Activated CD4-positive, alpha-beta T cell treated with anti-CD3 and anti-CD28 coated beads, Interleukin-2, amount 10 ng/mL, durations not matched to agents 24 days and 14 days (primary cell): ENCODE data around the gene FOSL1. TPM values are rescaled to one million over a fixed set of nuclear protein-coding genes. Genes with fewer than 3 reads are reported as not detected.
A peak's percentile ranks its signal among the peaks of the same experiment; 100 is the strongest.

Source experiments
- DNase-seq: peaks from one replicate; pipeline ENCODE4 v3.0.0; 2022
- H3K27ac Mint-ChIP-seq: one replicate; pipeline ENCODE4 v1.8.0; 2022; ENCODE audit warnings: mild to moderate bottlenecking, mixed read lengths
- H3K27me3 Mint-ChIP-seq: one replicate; pipeline ENCODE4 v1.8.0; 2022; ENCODE audit warnings: mixed read lengths
- H3K36me3 Mint-ChIP-seq: one replicate; pipeline ENCODE4 v1.8.0; 2022; ENCODE audit warnings: low read depth, mild to moderate bottlenecking, mixed read lengths
- H3K4me1 Mint-ChIP-seq: one replicate; pipeline ENCODE4 v1.8.0; 2021; ENCODE audit warnings: mixed read lengths
- H3K4me3 Mint-ChIP-seq: one replicate; pipeline ENCODE4 v1.8.0; 2022; ENCODE audit warnings: mild to moderate bottlenecking, moderate library complexity, mixed read lengths
- H3K9me3 Mint-ChIP-seq: one replicate; pipeline ENCODE4 v1.8.0; 2021; ENCODE audit warnings: mixed read lengths
- intact Hi-C: fragments of 100-400 bp; cut with micrococcal nuclease; formaldehyde crosslinking; loops from one replicate; pipeline ENCODE4 v1.15.1; 2023
- total RNA-seq: library from RNA; stranded (reverse); gene quantifications from 2 replicates; pipeline ENCODE4 v1.2.3, GENCODE V29; 2022

FOSL1 gene
- total RNA-seq, 1 donor from 2014 or later: 32.1 TPM

DNA sequence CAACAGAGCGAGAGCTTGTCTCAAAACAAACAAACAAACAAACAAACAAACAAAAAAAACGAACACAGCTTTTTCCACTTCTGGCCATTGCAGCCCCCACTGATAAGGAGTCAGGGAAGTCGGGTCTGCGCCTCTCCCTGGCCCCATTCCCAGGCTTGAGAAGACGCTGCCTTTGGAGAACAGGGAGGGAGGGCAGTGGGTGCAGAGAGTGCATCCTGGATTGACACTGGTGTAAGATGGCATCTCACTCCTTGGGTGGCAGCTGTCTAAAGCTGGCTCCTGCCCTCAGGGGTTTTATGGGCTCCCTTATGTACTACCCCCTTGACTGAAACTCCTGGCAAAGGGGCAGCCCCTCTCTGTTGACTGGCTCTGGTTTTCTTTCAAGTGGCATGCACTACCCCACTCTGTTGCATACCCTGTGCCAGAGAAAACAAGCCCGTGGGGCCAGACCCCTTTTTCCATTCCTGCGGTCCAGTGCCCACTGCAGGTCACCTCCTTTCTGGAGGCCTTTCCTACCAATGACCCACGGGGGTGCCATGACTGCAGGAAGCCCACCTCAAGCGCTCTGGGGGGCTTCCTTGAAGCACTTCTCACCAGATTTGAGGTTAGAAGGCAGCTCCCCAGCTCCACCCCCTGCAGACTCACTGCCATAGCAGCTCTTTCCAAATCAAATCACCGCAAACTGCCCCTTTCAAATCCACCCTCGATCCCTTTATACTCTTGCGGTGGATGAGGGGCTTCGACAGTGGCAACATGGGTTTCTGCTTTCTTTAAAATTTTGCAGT is 31.8 kb upstream of the FOSL1 start:
- DNase-seq: no peak
- no peaks in the 10 kb centered on the region for H3K27me3 Mint-ChIP-seq
- peak overlapping the region; percentile 75 for H3K27ac Mint-ChIP-seq
- intact Hi-C loops: no loop called here
- H3K36me3 Mint-ChIP-seq: no peaks in the 10 kb centered on the region
- peaks cover 36% of the 10 kb centered on the region for H3K4me1 Mint-ChIP-seq
- no peaks in the 10 kb centered on the region for H3K9me3 Mint-ChIP-seq
- no peak overlapping the region for H3K4me3 Mint-ChIP-seq

DNA sequence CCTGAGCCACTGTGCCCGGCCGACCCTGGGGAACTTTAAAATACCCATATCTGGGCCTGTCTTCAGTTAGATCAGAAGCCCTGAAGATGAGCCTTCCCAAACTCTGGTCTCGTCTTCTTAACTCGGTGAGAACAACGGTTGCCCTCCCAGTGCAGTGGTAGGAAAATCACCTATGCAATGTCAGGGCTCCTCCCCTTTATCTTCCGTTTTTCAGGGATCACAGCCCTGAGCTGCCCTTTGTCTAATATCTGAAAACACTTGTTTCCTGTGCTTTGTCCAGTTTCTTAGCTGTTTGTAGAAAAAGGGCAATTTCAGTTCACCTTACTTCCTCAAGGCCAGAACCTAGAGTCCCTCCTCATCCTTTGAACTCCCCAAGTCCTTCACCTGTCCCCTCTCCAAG is 28.5 kb upstream of the FOSL1 start:
- DNase-seq: no peak
- Mint-ChIP-seq H3K4me1 (peaks cover 42% of the 10 kb centered on the region), H3K4me3 (peak overlapping the region; percentile 81), H3K36me3 (no peaks in the 10 kb centered on the region), H3K27me3 (no peaks in the 10 kb centered on the region), H3K27ac (peak overlapping the region; percentile 97), H3K9me3 (no peaks in the 10 kb centered on the region)
- intact Hi-C loops: loop anchor here (1.0 kb wide), 3 partner anchors 9 to 40 kb away; partner anchors contain the start of genes C11orf68, DRAP1, FIBP and SART1

GRCh38 chr11:65927904-65928397 is 27.8 kb upstream of the FOSL1 start:
- Mint-ChIP-seq H3K36me3 (peaks cover 5% of the 10 kb centered on the region), H3K27me3 (no peaks in the 10 kb centered on the region), H3K27ac (peak overlapping the region; percentile 97), H3K9me3 (no peaks in the 10 kb centered on the region), H3K4me1 (peaks cover 42% of the 10 kb centered on the region), H3K4me3 (peak overlapping the region; percentile 81)
- intact Hi-C loops: loop anchor here (1.0 kb wide), 3 partner anchors 9 to 40 kb away; partner anchors contain the start of genes C11orf68, DRAP1, FIBP and SART1
- peak; percentile 94 for DNase-seq

DNA sequence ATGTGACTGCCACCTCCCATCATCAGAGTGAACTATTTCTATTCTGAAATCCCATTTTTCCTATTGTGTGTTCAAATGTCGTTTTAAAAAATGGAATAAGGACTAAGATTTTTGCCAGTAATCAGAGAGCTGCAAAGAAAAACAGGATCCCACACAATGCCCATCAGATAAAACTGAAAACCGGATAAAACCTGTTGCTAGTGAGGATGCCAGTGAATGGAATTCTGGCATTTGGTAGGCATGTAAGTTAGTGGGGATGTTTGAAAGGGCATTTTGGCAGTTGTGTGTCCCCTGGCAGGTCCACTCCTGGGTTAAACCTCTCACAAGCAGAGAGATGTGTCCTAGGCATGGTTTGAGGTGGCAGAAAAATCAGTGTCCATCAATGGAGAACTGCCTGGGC is 25.2 kb upstream of the FOSL1 start:
- Mint-ChIP-seq H3K4me1 (peaks cover 34% of the 10 kb centered on the region), H3K27ac (no peak overlapping the region), H3K9me3 (no peaks in the 10 kb centered on the region), H3K36me3 (peaks cover 21% of the 10 kb centered on the region), H3K4me3 (no peak overlapping the region), H3K27me3 (no peaks in the 10 kb centered on the region)
- no peak for DNase-seq
- intact Hi-C loops: no loop called here

GRCh38 chr11:65922565-65922964 is 22.4 kb upstream of the FOSL1 start:
- Mint-ChIP-seq H3K4me3 (no peak overlapping the region), H3K27ac (no peak overlapping the region), H3K27me3 (no peaks in the 10 kb centered on the region), H3K4me1 (peaks cover 21% of the 10 kb centered on the region), H3K36me3 (peaks cover 27% of the 10 kb centered on the region), H3K9me3 (no peaks in the 10 kb centered on the region)
- intact Hi-C loops: no loop called here
- DNase-seq: no peak

- DNase-seq: no peak
- Mint-ChIP-seq H3K36me3 (peaks cover 27% of the 10 kb centered on the region), H3K9me3 (no peaks in the 10 kb centered on the region), H3K4me3 (no peak overlapping the region), H3K27me3 (no peaks in the 10 kb centered on the region), H3K4me1 (peaks cover 19% of the 10 kb centered on the region), H3K27ac (no peak overlapping the region)
- intact Hi-C loops: no loop called here
Measured at GRCh38 chr11:65921876-65922275, 21.7 kb upstream of the FOSL1 start.

DNA sequence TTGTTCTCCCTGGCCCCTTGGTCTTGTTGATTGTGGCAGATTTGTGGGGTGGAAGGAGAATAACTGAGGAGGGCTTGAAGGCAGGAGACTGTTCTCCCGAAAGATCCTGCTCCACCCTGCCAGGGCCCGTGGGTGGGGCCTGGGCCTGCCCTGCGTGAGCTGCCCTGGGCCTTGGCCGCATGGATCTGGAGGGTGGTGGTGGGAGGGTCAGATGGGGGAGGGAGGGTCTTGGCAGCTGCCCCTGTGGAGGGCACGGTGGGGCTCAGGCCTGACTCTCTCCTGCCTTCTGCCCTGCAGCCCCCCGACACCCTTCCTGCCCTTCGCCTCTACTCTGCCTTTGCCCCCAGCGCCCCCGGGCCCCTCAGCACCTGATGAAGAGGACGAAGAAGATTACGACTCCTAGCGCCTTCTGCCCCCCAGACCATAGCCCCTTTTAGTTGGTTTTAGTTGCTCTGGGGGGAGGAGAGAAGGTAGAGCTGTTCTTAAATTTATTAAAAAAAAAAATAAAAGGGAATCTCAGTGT is 20.9 kb upstream of the FOSL1 start:
- Mint-ChIP-seq H3K4me3 (peak overlapping the region; percentile 96), H3K27me3 (no peaks in the 10 kb centered on the region), H3K4me1 (peaks cover 23% of the 10 kb centered on the region), H3K9me3 (no peaks in the 10 kb centered on the region), H3K27ac (peak overlapping the region; percentile 45), H3K36me3 (peaks cover 30% of the 10 kb centered on the region)
- no peak for DNase-seq
- intact Hi-C loops: no loop called here

GRCh38 chr11:65920372-65920802 is 20.2 kb upstream of the FOSL1 start:
- peaks cover 21% of the 10 kb centered on the region for H3K4me1 Mint-ChIP-seq
- no peaks in the 10 kb centered on the region for H3K27me3 Mint-ChIP-seq
- DNase-seq: no peak
- intact Hi-C loops: no loop called here
- H3K9me3 Mint-ChIP-seq: no peaks in the 10 kb centered on the region
- H3K4me3 Mint-ChIP-seq: peak overlapping the region; percentile 96
- H3K27ac Mint-ChIP-seq: peak overlapping the region; percentile 90
- H3K36me3 Mint-ChIP-seq: peaks cover 31% of the 10 kb centered on the region

DNA sequence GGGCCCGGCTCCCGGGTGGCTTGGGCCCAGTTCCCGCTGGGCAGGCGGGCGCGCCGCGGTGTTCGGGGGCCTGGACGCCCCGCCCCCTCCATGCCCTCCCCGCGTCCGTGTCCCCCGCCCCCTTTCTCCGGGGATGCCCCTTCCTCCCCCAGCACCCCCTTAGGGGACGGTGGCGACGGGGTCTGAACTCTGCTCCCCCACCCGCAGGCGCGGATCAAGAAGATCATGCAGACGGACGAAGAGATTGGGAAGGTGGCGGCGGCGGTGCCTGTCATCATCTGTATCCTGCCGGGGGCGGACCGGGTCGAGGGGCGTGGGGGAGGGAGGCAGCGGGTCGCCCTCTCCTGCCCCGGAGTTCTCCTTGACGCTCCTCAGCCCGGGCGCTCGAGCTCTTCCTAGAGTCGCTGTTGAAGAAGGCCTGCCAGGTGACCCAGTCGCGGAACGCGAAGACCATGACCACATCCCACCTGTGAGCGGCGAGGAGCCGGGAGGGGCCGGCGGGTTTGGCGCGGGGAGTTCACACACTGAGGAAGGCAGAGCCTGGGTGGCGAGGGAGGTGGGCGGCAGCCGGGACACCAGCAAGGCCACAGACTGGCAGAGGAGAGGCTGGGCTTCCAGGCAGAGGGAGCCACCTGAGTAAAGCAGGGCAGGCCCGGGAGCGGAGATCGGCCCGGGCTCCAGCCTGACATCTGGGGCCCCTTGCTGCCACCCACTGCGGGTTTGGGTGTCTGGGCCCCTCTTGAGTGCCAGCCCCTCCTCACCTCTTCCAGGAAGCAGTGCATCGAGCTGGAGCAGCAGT is 19.6 kb upstream of the FOSL1 start:
- no peaks in the 10 kb centered on the region for H3K27me3 Mint-ChIP-seq
- H3K36me3 Mint-ChIP-seq: peaks cover 36% of the 10 kb centered on the region
- intact Hi-C loops: loop anchor here (1.0 kb wide), 7 partner anchors 9 to 256 kb away; partner anchors contain the start of genes CCDC85B, FOSL1, MUS81 and SART1
- H3K4me3 Mint-ChIP-seq: peak overlapping the region; percentile 96
- peak; percentile 89 for DNase-seq
- H3K27ac Mint-ChIP-seq: peak overlapping the region; percentile 90
- peaks cover 25% of the 10 kb centered on the region for H3K4me1 Mint-ChIP-seq
- no peaks in the 10 kb centered on the region for H3K9me3 Mint-ChIP-seq

DNA sequence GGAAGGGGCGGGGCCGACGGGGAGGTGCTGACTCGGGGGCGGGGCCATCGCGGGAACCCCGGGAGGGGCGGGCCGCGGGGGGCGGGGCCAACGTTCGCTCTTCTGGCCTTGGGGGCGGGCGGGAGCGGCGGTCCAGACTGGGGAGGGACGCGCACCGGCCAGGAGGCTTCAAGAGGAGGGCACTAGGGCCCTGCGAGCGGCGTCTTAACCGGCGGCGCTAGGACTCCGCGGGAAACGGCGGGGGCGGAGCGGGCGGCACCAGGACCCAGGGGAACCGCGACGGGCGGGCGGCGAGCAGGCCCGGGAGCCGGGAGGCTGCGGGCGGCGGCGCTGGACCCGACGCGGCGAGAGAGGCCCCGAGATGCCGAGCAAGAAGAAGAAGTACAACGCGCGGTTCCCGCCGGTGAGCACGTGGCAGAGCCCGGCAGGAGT is 19.0 kb upstream of the FOSL1 start, which contains the start of gene DRAP1:
DRAP1 (plus strand) TSS at position 286 of the 432 bp plus-strand sequence; CDS start at position 362, 76 bp downstream.
- Mint-ChIP-seq H3K27me3 (no peaks in the 10 kb centered on the region), H3K4me1 (peaks cover 23% of the 10 kb centered on the region), H3K36me3 (peaks cover 36% of the 10 kb centered on the region), H3K9me3 (no peaks in the 10 kb centered on the region), H3K27ac (peak within 1 kb of the TSS; percentile 90), H3K4me3 (peak within 1 kb of the TSS; percentile 96)
- intact Hi-C loops: loop anchor here (1.0 kb wide), 7 partner anchors 9 to 256 kb away; partner anchors contain the start of genes CCDC85B, FOSL1, MUS81 and SART1
- DNase-seq: peak; percentile 99

DNA sequence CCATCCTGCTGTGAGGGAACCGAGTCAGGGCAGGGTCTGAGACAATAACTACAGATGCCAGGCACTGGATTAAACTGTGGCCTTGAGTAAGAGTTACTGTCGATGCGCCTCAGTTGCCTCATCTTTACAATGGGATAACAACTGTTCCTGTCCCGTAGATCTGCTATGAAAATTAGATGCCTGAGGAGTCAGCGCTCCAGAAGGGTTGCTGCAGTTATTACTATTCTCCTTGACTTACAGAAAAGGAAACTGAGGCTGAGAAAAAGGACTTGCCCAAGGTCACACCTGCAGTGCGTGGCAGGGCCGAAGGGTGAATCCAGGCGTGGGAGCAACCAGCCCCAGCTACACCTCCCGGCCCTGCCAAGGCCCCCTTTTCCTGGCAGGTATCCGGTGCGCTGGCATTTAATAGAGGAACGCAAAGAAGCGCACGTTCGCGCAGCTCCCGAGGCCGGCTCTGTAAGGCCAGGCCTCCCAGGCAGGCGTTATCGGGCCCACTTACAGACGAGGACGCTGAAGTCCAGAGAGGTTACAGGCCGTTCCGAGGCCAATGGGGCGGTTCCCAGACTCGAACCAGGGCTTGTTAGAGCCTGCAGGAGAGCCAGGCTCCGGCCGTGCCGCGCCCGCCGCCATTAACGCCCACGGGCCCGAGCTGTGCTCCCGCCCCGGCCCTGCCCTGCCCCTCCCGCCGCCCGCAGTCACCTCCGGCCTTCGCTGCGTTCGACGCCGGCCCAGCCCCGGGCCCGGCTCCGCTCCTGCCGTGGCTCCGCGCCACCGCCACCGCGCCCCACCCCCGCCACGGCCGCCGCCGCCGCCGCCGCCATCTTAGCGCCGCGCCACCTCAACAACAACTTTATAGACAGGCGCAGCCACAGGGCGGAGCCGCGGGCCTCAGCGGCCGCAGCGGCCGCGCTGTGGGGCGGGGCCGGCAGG is 18.3 kb upstream of the FOSL1 start, which contains the start of gene C11orf68:
C11orf68 (minus strand) TSS at position 852 of the 930 bp plus-strand sequence; CDS start at position 821, 31 bp downstream.
- H3K4me3 Mint-ChIP-seq: peak within 1 kb of the TSS; percentile 96
- DNase-seq: no peak
- H3K36me3 Mint-ChIP-seq: peaks cover 36% of the 10 kb centered on the region
- no peaks in the 10 kb centered on the region for H3K27me3 Mint-ChIP-seq
- intact Hi-C loops: loop anchor here (1.0 kb wide), 7 partner anchors 10 to 255 kb away; partner anchors contain the start of genes CCDC85B, FOSL1, MUS81 and SART1
- H3K4me1 Mint-ChIP-seq: peaks cover 23% of the 10 kb centered on the region
- H3K9me3 Mint-ChIP-seq: no peaks in the 10 kb centered on the region
- H3K27ac Mint-ChIP-seq: peak within 1 kb of the TSS; percentile 90

GRCh38 chr11:65917434-65918210 is 17.4 kb upstream of the FOSL1 start:
- intact Hi-C loops: no loop called here
- Mint-ChIP-seq H3K36me3 (peaks cover 27% of the 10 kb centered on the region), H3K4me3 (peak overlapping the region; percentile 96), H3K27ac (no peak overlapping the region), H3K9me3 (no peaks in the 10 kb centered on the region), H3K27me3 (no peaks in the 10 kb centered on the region), H3K4me1 (peaks cover 22% of the 10 kb centered on the region)
- DNase-seq: no peak
